Upper lobe of left lung (tissue), 4 donors: ENCODE measurements around the gene TNS4.

Experiments
- CTCF ChIP-seq, 6 experiments: fragments of 450-650 bp in 4 of 6; fragments of 200-600 bp in 2 of 6; sonication (generic) in 2 of 6; IDR thresholded peaks; one replicate each; pipeline ENCODE4 v1.5.1; 2016 to 2019; ENCODE audit warnings: antibody characterized with exemption in 6 of 6
- POLR2AphosphoS5 ChIP-seq, 2 donors: sonication (generic); formaldehyde crosslinking; IDR thresholded peaks; one replicate each; pipeline ENCODE4 v1.5.1; 2017; ENCODE audit warnings: antibody characterized with exemption in 2 of 2

- TF ChIP-seq POLR2AphosphoS5 (IDR thresholded peaks at IDR 0.05) (no peak), CTCF (IDR thresholded peaks at IDR 0.05) (no peak)
These were observed 41.5 kb downstream of the TNS4 start for GRCh38 chr17:40459636-40460603.
